DLD1 (cell line): ENCODE results near the gene DGUOK.
"Not testable (repeated sequence)": the region's sequence is repeated elsewhere in the genome, so short reads cannot be mapped to it uniquely, and the experiment has no call there.

Experiments used
- in situ Hi-C: cut with HindIII; loops from 2 replicates; pipeline ENCODE4 v1.10.0; 2017; ENCODE audit warnings: low sequenced_read_pairs

The DGUOK gene

GRCh38 chr2:73897934-73898333, 28.7 kb upstream of the DGUOK start:
- in situ Hi-C loops: loop anchor here (10.0 kb wide), 1 partner anchor 257 kb away; no protein-coding TSS in a partner anchor

- in situ Hi-C loops: loop anchor here (10.0 kb wide), 1 partner anchor 255 kb away; no protein-coding TSS in a partner anchor
These were observed 26.8 kb upstream of the DGUOK start for GRCh38 chr2:73899801-73900336.

- in situ Hi-C loops: no loop called here
These were observed 25.5 kb upstream of the DGUOK start for GRCh38 chr2:73901143-73901542.

GRCh38 chr2:73902284-73902683, 24.4 kb upstream of the DGUOK start:
- in situ Hi-C loops: no loop called here

- in situ Hi-C loops: no loop called here
These were observed 23.4 kb upstream of the DGUOK start for GRCh38 chr2:73903313-73903712.

- in situ Hi-C loops: not testable (repeated sequence)
These were observed 22.6 kb upstream of the DGUOK start for GRCh38 chr2:73903949-73904613.

- in situ Hi-C loops: no loop called here
These were observed 21.7 kb upstream of the DGUOK start for GRCh38 chr2:73904952-73905351.

- in situ Hi-C loops: no loop called here
These were observed 19.7 kb upstream of the DGUOK start for GRCh38 chr2:73906847-73907505.

GRCh38 chr2:73907840-73908452, 18.7 kb upstream of the DGUOK start:
- in situ Hi-C loops: no loop called here

GRCh38 chr2:73908689-73909652, 17.7 kb upstream of the DGUOK start:
- in situ Hi-C loops: no loop called here

- in situ Hi-C loops: no loop called here
These were observed 15.7 kb upstream of the DGUOK start for GRCh38 chr2:73910873-73911547.

- in situ Hi-C loops: no loop called here
These were observed 15.0 kb upstream of the DGUOK start for GRCh38 chr2:73911548-73912208.

GRCh38 chr2:73913414-73914054, 13.1 kb upstream of the DGUOK start:
- in situ Hi-C loops: no loop called here

GRCh38 chr2:73914667-73915066, 12.0 kb upstream of the DGUOK start:
- in situ Hi-C loops: no loop called here

GRCh38 chr2:73915437-73915993, 11.2 kb upstream of the DGUOK start:
- in situ Hi-C loops: no loop called here

- in situ Hi-C loops: no loop called here
These were observed 10.0 kb upstream of the DGUOK start for GRCh38 chr2:73916666-73917065.

- in situ Hi-C loops: no loop called here
These were observed 9.4 kb upstream of the DGUOK start for GRCh38 chr2:73917296-73917695.

- in situ Hi-C loops: no loop called here
These were observed 8.9 kb upstream of the DGUOK start for GRCh38 chr2:73917696-73918207.

GRCh38 chr2:73918856-73919255, 7.8 kb upstream of the DGUOK start:
- in situ Hi-C loops: no loop called here
